Measurements from ENCODE around the gene PSMA5.
"Not testable (repeated sequence)": the region's sequence is repeated elsewhere in the genome, so short reads cannot be mapped to it uniquely, and the experiment has no call there.

The PSMA5 gene

GRCh38 chr1:109392037-109392787 lies 34.0 kb downstream of the PSMA5 start:
- FAIRE-seq, result no peak

GRCh38 chr1:109391626-109392025 lies 34.6 kb downstream of the PSMA5 start:
- no peak for FAIRE-seq

GRCh38 chr1:109391157-109391556 lies 35.1 kb downstream of the PSMA5 start:
- FAIRE-seq, result no peak

- FAIRE-seq, result no peak
These were observed 36.5 kb downstream of the PSMA5 start for GRCh38 chr1:109389638-109390341.

- FAIRE-seq, result no peak
These were observed 37.2 kb downstream of the PSMA5 start for GRCh38 chr1:109388884-109389637.

- no peak for FAIRE-seq
These were observed 38.0 kb downstream of the PSMA5 start for GRCh38 chr1:109388208-109388711.

- no peak for FAIRE-seq
These were observed 40.1 kb downstream of the PSMA5 start for GRCh38 chr1:109386054-109386717.

GRCh38 chr1:109385417-109385816 lies 40.8 kb downstream of the PSMA5 start:
- FAIRE-seq, result no peak

GRCh38 chr1:109383854-109384253 lies 42.4 kb downstream of the PSMA5 start:
- no peak for FAIRE-seq

DNA sequence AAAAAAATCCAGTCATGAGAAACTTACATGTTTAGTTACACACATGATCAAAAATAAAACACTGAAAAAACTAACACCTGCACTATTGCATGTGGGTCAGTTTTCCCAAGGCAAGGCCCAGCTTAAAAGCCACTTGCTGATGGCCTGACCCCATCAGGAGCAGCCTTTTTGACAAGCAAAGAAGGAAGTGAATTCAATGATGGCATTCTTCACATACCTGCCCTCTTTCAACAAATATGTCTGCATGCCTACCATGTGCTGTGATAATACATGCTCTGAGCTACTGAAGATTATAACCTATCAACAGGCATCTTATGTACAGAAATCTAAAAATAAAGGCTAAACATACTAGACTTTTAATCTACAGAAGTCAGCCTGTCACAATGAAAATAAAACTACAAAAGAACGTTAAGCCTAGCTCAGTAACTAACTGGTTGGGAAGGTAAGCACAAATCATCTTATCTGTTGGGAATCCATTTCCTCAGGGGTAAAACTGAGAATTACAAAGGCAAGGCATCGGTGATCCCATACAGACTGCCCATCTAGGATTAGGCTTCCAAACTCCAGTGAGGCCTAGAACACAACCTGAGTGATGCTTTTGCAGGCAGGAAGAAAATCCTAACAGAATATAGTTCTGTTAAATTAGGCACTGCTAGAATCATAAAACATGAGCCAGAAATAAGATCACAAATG lies 43.0 kb downstream of the PSMA5 start:
- no peak for FAIRE-seq

- FAIRE-seq, result no peak
These were observed 44.7 kb downstream of the PSMA5 start for GRCh38 chr1:109381573-109381972.

GRCh38 chr1:109379907-109380306 lies 46.3 kb downstream of the PSMA5 start:
- FAIRE-seq, result no peak

DNA sequence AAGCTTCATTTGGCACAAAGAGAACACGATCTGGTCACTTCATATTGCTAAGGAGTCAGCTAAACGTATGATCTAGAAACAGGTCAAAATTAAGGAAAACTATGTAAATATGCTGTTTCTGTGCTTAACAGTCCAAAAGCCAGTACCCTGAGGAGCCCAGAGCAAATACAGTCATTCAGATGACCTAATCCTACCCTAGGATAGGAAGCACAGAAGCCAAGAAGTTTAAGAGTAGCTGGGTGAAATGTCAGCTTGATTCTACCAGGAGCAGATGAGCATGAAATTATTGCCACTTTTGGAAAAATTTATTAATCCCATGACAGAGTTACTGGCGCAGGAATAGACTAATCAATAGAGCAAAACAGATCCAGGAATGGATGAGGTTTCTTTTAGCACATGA lies 46.8 kb downstream of the PSMA5 start:
- FAIRE-seq, result no peak

DNA sequence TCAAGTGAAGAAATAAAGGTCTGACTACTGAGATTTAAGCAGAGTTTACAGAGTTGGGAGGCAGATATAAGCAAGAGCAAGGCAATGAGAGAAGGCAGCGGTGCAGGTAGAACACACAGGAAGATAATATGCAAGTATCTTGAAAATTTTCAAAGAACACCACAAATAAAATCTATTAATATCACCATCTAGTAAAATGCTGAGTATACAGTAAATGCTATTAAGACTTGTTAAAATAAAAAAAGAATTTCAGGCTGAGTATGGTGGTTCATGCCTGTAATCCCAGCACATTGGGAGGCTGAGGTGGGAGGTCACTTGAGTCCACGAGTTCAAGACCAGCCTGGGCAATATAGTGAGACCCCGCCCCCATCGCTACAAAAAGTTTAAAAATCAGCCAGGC lies 48.5 kb downstream of the PSMA5 start:
- no peak for FAIRE-seq

- FAIRE-seq, result not testable (repeated sequence)
These were observed 52.6 kb downstream of the PSMA5 start for GRCh38 chr1:109373696-109374095.

DNA sequence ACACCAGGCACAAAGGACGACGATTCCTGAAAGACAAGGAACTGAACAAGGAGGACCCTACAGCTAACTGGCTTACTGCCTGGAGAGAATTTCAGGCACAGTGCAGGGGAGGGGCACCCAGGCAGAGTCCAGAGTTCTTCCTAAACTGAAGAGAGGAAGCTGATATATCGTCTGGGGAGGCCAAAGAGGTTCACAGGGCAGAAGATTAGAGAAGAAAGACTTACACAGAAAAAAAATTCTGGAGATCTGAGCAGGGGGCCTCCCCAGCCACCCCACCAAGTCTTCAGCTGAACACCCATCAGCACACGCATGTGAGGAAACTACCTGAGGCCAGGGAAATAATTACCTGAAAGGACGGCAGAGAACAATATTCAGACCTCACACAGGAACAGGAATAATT lies 53.1 kb downstream of the PSMA5 start:
- no peak for FAIRE-seq

DNA sequence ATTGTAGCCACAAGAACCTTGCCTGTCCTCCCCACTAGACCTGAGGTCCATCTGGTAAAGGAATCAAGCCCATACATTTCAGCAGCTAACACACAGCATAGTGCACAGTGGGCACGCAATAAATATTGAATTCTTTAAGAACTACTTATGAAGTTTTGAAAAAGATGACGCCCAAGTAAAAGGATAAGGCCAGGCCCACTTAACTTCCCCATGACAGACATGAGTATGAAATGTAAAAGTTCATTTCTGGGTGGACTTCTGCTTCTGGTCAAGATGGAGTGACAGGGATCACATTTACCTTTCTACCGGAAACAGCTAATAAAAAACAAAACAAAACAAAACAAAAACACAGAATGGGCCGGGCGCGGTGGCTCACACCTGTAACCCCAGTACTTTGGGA lies 54.0 kb downstream of the PSMA5 start:
- FAIRE-seq, result no peak

DNA sequence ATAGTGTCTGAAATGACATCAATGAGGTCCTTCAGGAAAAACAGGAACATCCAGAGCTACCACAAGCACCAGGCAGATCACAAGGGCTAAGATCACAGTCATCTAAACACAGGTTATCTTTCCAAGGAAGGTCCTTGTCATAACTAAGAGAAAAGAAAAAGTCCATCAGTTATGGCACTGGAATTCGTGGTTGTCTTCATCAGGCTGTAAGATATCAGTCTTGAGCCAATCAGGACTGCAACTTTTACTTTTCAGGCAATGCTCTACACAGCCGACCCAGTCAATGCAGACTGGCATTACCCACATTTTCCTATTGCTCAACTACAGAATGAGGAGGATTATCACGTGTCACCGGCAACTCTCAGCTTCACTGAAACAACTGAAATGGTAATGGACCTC lies 54.9 kb downstream of the PSMA5 start:
- FAIRE-seq, result no peak

GRCh38 chr1:109370712-109371340 lies 55.4 kb downstream of the PSMA5 start:
- no peak for FAIRE-seq

- FAIRE-seq, result no peak
These were observed 57.0 kb downstream of the PSMA5 start for GRCh38 chr1:109369167-109369746.

- no peak for FAIRE-seq
These were observed 57.8 kb downstream of the PSMA5 start for GRCh38 chr1:109368464-109368863.

GRCh38 chr1:109367626-109368025 lies 58.6 kb downstream of the PSMA5 start:
- FAIRE-seq, result no peak
